NCI-H2196 (cell line): ENCODE results near the gene GAN.
"Not testable (repeated sequence)": the region's sequence is repeated elsewhere in the genome, so short reads cannot be mapped to it uniquely, and the experiment has no call there.

Source experiments
- DNase-seq: peaks from one replicate; lab custom pipeline; 2025; ENCODE audit not compliant: unreplicated experiment; lab: John Stamatoyannopoulos, UW

The GAN gene

DNA sequence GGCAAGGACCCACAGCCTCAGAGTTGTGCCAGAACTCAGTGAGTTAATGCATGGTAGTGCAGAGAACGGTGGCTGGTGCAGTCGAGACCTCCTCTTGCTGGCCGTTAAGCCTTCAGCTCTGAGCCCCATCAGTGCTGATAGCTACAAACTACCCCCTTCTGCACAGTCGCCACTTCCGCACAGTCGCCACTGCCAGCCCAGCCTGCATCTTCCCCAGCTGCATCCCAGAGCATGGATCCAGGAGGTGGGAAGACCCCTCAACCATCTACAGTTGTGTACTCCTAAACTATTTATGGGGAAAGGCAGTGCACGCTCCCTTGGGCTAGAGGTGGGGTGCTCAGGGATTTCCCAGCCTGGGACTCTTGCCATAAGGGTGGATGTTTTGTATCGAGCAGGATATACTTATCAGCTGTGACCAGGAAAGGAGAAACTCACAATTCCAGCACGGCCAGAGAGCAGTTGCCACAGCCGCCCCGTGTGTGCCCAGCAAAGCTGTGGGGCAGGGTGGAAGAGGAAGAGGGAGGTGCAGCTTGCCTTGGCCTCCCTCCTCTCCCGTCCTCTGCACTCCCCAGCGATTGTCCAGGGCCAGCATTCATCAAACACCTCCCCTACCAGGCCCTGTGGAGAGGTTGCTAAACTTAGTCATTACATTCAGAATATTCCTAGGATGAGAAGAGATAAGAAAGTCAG lies 80.3 kb downstream of the GAN start:
- DNase-seq, result no peak

DNA sequence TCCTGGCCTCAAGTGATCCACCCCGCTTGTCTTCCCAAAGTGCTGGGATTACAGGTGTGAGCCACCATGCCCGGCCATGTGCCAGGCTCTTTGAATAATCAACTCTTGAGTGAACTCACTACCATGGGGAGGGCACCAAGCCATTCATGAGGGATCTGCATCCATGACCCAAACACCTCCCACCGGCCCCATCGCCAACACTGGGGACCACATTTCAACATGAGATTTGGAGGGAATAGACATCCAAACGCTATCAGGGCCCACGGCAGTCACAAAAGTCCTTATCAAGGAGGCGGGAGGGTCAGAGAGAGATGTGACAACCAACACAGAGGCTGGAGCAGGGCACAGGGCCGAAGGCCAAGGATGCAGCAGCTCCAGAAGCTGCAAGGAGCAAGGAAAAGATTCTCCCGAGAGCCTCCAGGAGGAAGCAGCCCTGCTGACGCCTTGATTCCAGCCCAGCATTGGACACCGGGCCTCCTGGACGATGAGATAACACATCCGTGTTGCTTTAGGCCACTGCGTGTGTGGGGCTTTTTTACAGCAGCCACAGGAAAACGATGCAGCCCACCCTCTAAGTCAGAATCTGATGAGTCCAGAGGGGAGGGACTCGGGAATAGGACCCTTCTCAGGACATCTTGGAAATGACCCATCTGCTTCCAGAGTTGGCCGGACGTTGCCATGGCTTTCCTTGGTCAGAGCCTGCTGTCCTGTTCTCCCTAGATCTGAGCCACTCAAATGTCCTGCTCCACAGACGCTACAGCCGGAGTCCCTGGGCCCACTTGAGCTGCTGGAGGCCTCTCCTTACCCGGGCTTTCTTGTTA lies 82.5 kb downstream of the GAN start:
- no peak for DNase-seq

GRCh38 chr16:81397879-81398520 lies 83.2 kb downstream of the GAN start:
- DNase-seq, result no peak

DNA sequence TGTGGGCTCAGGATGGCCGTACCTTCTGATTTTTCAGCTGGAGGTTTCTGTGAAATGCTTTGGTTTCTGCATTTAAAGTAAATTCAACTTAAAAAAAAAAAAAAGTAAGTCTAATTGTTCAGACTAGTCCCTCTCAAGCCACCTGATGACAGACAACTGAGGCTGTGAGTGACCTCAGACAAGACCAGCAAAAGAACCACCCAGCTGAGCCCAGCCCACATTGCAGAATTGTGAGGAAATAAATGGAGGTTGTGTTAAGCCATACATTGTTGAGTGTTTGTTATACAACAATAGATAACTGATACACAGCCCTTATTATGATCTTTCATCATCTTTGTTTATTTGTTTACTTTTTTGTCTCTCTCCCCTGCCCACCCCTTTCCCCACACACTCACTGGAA lies 85.1 kb downstream of the GAN start:
- DNase-seq, result no peak

GRCh38 chr16:81401035-81401950 lies 86.5 kb downstream of the GAN start:
- no peak for DNase-seq

DNA sequence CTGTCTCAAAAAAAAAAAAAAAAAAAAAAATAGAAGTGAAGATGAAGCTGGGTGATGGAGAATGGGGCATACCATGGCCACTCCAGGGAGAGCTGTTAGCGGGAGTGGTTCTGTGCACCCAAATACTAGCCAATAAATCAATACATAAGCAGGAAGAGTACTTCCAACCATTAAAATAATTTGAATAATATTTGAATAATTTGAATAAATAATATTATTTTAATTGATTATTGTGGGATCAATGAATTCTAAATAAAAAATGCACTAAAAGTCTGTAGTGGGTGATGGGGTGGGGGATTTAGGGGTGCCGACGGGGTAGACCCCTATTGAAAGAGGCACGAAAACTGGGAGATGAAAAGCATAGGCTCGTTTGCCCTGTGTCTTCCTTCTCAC lies 88.4 kb downstream of the GAN start:
- DNase-seq, result no peak

GRCh38 chr16:81403601-81404391 lies 89.0 kb downstream of the GAN start:
- DNase-seq, result peak; percentile 64

DNA sequence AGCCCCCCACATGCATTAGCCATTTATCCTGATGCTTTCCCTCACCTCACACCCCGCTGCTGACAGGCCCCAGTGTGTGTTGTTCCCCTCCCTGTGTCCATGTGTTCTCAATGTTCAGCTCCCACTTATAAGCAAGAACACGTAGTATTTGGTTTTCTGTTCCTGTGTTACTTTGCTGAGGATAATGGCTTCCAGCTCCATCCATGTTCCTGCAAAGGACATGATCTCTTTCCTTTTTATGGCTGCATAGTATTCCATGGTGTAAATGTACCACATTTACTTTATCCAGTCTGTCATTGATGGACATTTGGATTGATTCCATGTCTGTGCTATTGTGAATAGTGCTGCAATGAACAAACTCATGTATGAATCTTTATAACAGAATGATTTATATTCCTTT lies 90.2 kb downstream of the GAN start:
- DNase-seq, result not testable (repeated sequence)

DNA sequence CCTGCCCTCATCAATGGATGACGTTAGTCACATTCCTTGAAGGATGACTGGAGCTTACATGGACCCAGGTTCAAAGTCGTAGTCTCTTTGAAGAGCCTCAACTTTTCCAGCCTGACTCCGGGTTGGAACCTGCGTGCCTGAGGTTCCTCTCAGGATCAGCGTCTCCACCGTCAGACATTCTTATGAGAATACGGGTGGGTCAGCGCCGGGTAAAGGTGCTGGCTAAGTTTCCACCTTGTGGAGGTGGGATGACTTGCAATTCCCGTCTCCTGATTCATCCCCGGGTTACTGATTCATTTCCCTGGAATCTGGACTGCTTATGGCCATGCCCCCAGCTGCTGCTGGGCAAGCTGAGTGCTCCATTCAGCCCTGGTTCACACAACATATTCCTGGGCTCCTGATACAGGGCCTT lies 90.9 kb downstream of the GAN start:
- no peak for DNase-seq

- no peak for DNase-seq
These were observed 93.7 kb downstream of the GAN start for GRCh38 chr16:81408409-81408950.

DNA sequence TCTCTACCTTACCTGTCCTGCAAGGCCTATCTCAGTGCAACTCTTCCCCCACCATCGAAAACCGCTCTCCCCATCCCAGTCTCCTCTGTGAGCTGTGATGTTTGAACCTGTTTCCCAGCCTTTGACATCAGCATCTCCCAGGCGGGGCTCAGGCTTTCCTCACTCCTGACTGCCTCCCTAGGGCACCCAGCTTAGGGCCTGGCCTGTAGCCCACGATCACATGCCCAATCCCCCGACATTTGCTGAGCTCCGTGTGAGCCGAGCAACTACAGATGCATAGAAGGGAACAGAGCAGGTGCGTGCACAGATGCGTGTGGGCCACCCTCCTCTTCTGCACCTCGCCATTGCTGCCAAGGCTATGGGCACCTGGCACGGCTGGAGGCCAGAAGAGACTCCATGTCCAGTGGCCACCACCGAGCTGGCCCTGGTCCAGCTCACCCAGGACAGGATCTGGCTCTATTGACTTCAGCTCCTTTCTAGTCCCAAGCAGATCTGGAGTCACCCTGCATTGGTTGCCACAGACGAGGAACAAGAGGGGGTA lies 94.3 kb downstream of the GAN start:
- no peak for DNase-seq

DNA sequence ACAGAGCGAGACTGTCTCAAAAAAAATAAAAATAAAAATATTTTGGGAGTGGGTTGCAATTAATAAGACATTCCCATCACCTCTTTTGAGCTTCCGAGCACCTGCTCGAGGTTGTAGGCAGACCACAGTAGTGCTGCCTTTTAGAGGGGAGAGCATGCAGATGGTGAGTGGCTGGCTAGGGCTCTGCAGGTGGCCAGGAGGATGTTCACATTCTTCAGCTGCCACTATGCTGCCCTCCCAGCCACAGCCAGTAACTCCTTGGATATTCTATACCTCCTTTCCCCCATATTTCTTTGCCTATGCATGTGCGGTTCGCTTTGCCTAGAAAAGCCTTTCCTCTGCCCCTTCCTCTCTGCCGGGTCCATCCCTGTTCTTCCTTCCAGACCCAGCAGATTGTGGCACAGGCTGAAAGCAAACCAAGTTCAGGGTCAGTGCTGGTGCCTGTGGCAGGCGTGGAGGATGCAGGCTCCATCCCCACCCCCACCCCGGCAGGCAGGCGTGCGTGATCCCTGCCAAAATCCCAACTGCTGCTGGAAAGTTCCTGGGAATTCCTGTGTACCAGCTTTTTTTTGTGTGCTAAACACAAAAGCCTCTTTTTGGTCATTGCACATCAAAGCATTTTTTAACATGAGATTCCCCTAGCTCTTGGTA lies 96.0 kb downstream of the GAN start:
- DNase-seq, result no peak

- DNase-seq, result no peak
These were observed 98.7 kb downstream of the GAN start for GRCh38 chr16:81413245-81413990.

DNA sequence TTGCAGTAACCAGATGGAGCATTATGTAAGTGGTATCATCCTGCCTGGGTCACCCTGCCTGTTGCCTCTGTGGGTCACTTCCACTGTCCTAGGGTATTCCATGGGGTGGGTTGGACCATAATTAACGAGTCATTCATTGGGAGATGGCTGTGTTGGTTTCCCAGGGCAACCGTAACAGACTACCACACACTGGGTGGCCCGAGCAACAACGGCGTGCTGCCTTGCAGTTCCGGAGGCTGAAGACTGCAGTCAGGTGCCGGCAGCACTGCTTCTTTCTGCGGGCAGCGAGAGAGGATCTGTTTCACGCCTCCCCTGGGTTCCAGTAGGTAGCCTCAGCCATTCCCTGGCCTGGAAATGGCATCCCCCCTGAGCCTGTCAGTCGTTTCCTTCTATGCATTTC lies 101.0 kb downstream of the GAN start:
- DNase-seq, result no peak

GRCh38 chr16:81416749-81417148 lies 102.0 kb downstream of the GAN start:
- no peak for DNase-seq

- DNase-seq, result no peak
These were observed 102.4 kb downstream of the GAN start for GRCh38 chr16:81417210-81417609.

DNA sequence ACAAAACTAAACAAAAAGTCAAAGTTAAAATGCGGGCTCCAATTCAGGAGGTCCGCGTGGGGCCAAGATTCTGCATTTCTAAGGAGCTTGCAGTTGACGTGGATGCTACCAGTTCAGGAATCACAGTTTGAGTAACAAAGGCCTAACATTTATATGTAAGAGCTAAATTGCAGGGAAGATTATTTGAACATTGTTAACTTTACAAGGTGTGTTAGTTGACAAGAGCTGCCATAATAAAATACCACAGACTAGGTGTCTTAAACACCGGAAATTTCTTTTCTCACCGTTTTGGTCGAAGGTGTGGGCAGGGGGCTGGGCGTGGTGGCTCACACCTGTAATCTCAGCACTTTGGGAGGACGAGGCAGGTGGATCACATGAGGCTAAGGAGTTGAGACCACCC lies 105.0 kb downstream of the GAN start:
- no peak for DNase-seq

GRCh38 chr16:81421126-81421525 lies 106.4 kb downstream of the GAN start:
- DNase-seq, result no peak

DNA sequence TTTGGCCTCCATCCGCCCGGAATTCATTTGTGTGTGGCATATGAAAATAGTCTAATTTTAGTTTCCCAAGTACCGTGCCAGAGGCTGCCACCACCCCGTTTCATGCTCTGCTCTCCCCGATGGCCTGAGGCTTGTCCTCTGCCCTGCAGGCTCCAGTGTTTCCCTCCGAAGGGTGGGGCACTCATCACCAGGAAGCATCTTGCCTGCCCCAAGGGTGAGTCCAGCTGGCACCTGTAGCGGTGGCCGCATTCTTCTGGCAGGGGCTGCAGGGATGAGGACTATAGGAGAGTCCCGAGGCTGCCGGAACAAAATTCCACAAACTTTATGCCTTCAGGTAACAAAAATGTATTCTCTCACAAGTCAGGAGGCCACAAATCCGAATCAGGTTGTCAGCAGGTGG lies 106.8 kb downstream of the GAN start:
- no peak for DNase-seq
